Ovary (tissue), 9 donors: Measurements from ENCODE around the gene RSPH9. TPM values are rescaled to one million over a fixed set of nuclear protein-coding genes. Genes with fewer than 3 reads are reported as not detected.

Experiments used
- DNase-seq, 5 donors: peaks; one replicate each; pipeline ENCODE4 v3.0.0-alpha.2; 2019 to 2020
- H3K27ac ChIP-seq, 2 donors: fragments of 200-600 bp; one replicate each; pipeline versions ENCODE4 v1.5.1 to v1.8.0; 2019 to 2022
- H3K27me3 ChIP-seq: fragments of 200-600 bp; one replicate; pipeline ENCODE4 v1.8.0; 2022
- H3K36me3 ChIP-seq: fragments of 200-600 bp; sonication (generic); one replicate; pipeline ENCODE4 v1.5.1; 2019
- H3K4me1 ChIP-seq: one replicate; pipeline ENCODE4 v1.8.1; 2013; ENCODE audit warnings: mild to moderate bottlenecking, moderate library complexity; ENCODE audit not compliant: insufficient read depth
- H3K4me3 ChIP-seq: fragments of 200-600 bp; sonication (generic); one replicate; pipeline ENCODE4 v1.5.1; 2017
- H3K9me3 ChIP-seq, 2 donors: fragments of 200-600 bp in 1 of 2; sonication (generic) in 1 of 2; one replicate each; pipeline versions ENCODE4 v1.5.1 to v1.8.1; 2013 to 2019; ENCODE audit warnings: mild to moderate bottlenecking in 1 of 2, moderate library complexity in 1 of 2
- EP300 ChIP-seq: sonication (generic); formaldehyde crosslinking; IDR thresholded peaks from one replicate; pipeline ENCODE4 v1.6.1; 2017; ENCODE audit warnings: antibody characterized with exemption
- POLR2A ChIP-seq: fragments of 450-650 bp; IDR thresholded peaks from one replicate; pipeline ENCODE4 v1.6.1; 2017; ENCODE audit warnings: antibody characterized with exemption, mild to moderate bottlenecking, moderate library complexity
- WGBS, 3 donors: extraction: QIAGEN DNeasy Blood & Tissue Kit in 1 of 3; methylation state at CpG; one replicate each; pipeline versions ENCODE4 v1.1.5 to v1.1.7; 2013 to 2017; 5-methylcytosine and 5-hydroxymethylcytosine counted together
- intact Hi-C, 4 donors: fragments of 100-400 bp; cut with DNase I; formaldehyde crosslinking; loops; one replicate each; pipeline versions ENCODE4 v1.11.0 to v1.15.1; 2022 to 2023
- polyA plus RNA-seq, 2 donors: library from polyadenylated mRNA; stranded (reverse); fragments of 200-250 nt in 1 of 2; fragments of 350-450 nt in 1 of 2; fragmentation: Illumina TruSeq in 1 of 2; extraction: RNeasy Lipid Tissue Mini Kit (QIAGEN cat#74804) in 1 of 2; gene quantifications; one replicate each; pipeline ENCODE4 v1.2.3, GENCODE V29; 2013 to 2014
- total RNA-seq, 7 donors: library from RNA; depleted of rRNA in 2 of 7; stranded (reverse); fragments of >200 nt in 2 of 7; fragmentation: NEBNext Ultra II Directional in 3 of 7; extraction: Animal tissue kit (Norgen Biotek cat#: 25700) in 3 of 7; gene quantifications; one replicate each; pipeline versions ENCODE4 v1.1.0 to v1.2.4, GENCODE V29; 2016 to 2023
- TF ChIP-seq, protein P1 (sequence below), 3 donors: fragments of 450-650 bp in 2 of 3; fragments of 200-600 bp in 1 of 3; IDR thresholded peaks; one replicate each; pipeline versions ENCODE4 v1.5.1 to v1.8.0; 2016 to 2022; ENCODE audit warnings: antibody characterized with exemption in 3 of 3, mild to moderate bottlenecking in 1 of 3
- donor health status: DM: no; HTN: no; CAD: no; lungs with moderate emphysema.
- donor health status: DM: no; HTN: no; CAD: no.
- donor health status: Bipolar disorder and iron deficiency.
- donor health status: DM: yes; HTN: yes; CAD: no.
- donor health status: DM: no; HTN: no; CAD: no.
- donor health status: DM: yes; HTN: yes; CAD: no.

The RSPH9 gene
- total and polyA plus RNA-seq, 9 donors = 0.20 to 4.7 (median 0.44) TPM; not detected in 1

DNA sequence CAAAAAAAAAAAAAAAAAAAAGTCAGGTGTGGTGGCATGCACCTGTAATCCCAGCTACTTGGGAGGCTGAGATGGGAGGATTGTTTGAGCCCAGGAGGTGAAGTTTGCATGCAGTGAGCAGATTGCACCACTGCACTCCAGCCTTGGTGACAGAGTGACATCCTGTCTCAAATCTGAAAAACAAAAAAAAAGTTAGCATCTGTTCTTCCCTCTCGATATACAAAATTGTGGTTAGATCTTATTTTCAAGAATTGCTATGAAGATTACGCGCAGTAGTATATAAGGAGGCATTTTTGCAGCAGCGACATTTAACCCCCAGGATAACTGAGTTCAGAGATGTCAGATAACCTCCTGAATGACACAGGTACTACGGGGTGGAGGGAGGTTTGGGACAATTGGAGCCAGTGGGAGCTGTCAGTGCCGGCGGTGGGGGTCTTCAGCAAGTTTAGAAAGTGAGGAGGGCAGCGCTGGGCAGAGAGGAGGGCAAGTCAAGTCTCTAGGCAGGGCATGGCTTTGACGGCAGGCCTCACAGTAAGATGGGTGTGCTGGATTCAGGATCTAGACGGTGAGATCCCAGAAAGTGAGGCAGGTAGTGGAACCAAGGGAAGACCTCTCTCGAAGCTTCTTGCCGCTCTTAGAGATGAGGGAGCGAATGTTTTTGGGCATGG, 68.9 kb downstream of the RSPH9 start:
- H3K4me1 ChIP-seq = peaks cover 26% of the 10 kb centered on the region
- TF ChIP-seq, protein P1, sequence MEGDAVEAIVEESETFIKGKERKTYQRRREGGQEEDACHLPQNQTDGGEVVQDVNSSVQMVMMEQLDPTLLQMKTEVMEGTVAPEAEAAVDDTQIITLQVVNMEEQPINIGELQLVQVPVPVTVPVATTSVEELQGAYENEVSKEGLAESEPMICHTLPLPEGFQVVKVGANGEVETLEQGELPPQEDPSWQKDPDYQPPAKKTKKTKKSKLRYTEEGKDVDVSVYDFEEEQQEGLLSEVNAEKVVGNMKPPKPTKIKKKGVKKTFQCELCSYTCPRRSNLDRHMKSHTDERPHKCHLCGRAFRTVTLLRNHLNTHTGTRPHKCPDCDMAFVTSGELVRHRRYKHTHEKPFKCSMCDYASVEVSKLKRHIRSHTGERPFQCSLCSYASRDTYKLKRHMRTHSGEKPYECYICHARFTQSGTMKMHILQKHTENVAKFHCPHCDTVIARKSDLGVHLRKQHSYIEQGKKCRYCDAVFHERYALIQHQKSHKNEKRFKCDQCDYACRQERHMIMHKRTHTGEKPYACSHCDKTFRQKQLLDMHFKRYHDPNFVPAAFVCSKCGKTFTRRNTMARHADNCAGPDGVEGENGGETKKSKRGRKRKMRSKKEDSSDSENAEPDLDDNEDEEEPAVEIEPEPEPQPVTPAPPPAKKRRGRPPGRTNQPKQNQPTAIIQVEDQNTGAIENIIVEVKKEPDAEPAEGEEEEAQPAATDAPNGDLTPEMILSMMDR (IDR thresholded peaks at IDR 0.05) = no peak
- TF ChIP-seq POLR2A (no peak), EP300 (no peak)
- no peaks in the 10 kb centered on the region for H3K36me3 ChIP-seq
- no peak overlapping the region for H3K27ac ChIP-seq
- no peak for DNase-seq
- no peaks in the 10 kb centered on the region for H3K27me3 ChIP-seq
- 77 to 84% (median 81%) methylated on average over 13 of the region's 13 CpGs for WGBS, 3 donors
- no peaks in the 10 kb centered on the region for H3K9me3 ChIP-seq
- H3K4me3 ChIP-seq = no peak overlapping the region
- intact Hi-C loops = no loop called here

DNA sequence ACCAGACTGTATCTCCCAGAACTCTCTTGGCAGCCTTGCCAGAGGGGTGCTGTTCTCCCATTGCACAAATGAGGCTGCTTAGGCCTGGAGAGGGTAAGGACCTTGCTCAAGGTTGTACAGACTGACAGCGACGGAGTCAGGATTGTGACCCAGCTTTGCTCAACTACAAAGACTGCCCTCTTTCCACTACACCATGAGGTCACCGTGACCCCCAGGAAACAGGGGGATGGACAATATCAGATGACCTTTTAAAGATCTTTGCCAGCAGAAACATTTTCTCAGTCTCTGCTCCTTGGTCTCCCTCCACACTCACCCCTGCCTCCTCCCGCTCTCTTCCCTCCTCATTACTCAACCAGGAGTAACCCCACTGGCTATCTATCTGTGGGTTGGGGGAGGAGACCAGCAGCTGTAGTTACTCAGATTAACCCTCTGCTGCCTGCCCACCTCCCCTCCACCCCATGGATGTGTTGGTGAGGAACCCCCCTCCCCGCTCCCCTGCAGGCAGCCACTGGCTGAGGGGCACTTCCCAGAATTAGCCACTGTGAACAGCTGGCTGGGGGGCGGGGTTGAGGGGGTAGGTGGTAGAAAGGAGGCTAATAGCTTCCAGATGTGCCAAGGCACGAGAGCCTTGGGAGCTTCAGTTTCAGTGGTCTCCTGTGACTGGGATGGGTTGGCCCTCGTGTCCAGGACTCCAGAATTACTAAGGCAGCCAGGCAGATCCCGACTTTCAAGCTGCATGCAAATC, 69.6 kb downstream of the RSPH9 start:
- Histone ChIP-seq H3K36me3 (no peaks in the 10 kb centered on the region), H3K9me3 (no peaks in the 10 kb centered on the region), H3K4me3 (no peak overlapping the region), H3K4me1 (peaks cover 22% of the 10 kb centered on the region), H3K27me3 (no peaks in the 10 kb centered on the region), H3K27ac (no peak overlapping the region)
- 25 to 30% (median 30%) methylated on average over 9 of the region's 9 CpGs for WGBS, 3 donors
- intact Hi-C loops = no loop called here
- TF ChIP-seq POLR2A = no peak
- no peak for TF ChIP-seq EP300
- TF ChIP-seq, protein P1 (IDR thresholded peaks at IDR 0.05) = no peak
- peak; percentile 43 to 80 (median 66) for DNase-seq

DNA sequence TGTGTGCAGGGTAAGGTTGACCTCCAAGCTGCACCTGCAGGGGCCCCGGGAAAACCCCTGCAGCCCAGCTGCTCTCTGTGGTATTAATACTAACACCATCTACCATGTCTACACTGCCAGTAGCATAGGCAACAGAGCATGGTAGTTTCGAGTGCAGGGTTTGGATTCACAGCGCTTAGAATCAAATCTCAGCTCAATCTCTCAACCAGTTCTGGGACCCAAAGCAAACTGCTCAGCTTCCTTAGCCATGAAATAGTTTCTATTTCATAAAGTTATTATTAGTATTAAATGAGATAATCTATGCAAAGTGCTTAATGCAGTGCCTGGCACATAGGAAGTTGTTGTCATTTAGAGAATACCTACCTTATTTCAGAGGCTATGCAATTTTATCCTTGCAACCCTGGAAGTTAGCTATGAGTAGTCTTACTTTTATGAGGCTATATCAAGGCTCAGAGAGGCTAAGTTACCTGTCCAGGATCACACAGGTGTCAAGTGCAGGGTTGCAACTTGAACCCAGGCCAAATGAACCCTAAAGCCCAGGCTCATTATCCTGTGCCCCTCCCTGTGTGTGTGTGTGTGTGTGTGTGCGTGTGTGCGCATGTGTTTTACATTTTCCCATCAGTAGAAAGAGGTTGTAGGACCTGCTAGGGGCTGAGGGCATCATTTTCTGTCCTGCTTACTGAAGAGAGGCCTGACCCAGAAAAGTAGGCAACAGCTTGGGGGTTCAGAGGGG, 70.4 kb downstream of the RSPH9 start:
- Histone ChIP-seq H3K36me3 (no peaks in the 10 kb centered on the region), H3K27ac (no peak overlapping the region), H3K4me3 (no peak overlapping the region), H3K4me1 (peaks cover 20% of the 10 kb centered on the region), H3K27me3 (no peaks in the 10 kb centered on the region), H3K9me3 (no peaks in the 10 kb centered on the region)
- no peak for DNase-seq
- 70 to 73% (median 71%) methylated on average over 5 of the region's 5 CpGs for WGBS, 3 donors
- TF ChIP-seq EP300 (no peak), POLR2A (no peak)
- TF ChIP-seq, protein P1 (IDR thresholded peaks at IDR 0.05) = no peak
- intact Hi-C loops = no loop called here

DNA sequence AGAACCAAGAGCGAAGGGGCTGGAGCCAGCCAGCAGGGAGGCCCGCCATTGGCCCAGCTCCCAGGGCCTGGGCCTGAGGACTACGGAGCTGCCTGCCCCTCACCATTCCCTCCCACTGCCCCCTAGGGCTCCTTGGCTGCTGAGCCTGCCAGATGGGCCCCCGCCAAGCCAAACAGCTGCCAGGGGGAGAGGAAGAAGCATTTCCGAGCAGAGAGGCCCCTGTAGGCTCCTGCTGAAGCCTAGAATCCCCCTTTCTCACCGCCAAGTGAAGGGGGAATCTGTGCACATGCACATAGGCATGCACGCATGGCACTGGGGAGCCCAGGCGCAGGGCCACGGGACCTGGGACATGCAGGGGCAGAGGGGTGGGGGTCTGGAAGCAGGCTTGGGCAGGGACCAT, 71.3 kb downstream of the RSPH9 start:
- H3K27ac ChIP-seq = no peak overlapping the region
- 19 to 24% (median 23%) methylated on average over 9 of the region's 9 CpGs for WGBS, 3 donors
- H3K36me3 ChIP-seq = no peaks in the 10 kb centered on the region
- TF ChIP-seq EP300 (no peak), POLR2A (no peak)
- TF ChIP-seq, protein P1 (IDR thresholded peaks at IDR 0.05) = no peak
- no peak overlapping the region for H3K4me3 ChIP-seq
- peak; percentile 69 to 94 (median 83) for DNase-seq
- intact Hi-C loops = no loop called here
- peaks cover 20% of the 10 kb centered on the region for H3K4me1 ChIP-seq
- H3K27me3 ChIP-seq = no peaks in the 10 kb centered on the region
- no peaks in the 10 kb centered on the region for H3K9me3 ChIP-seq
